MM.1S (cell line): ENCODE measurements around the gene BCAS3.

Experiments used
- DNase-seq: peaks from one replicate; pipeline ENCODE4 v3.0.0-alpha.2; 2015
- H2AFZ ChIP-seq: fragments of 300-600 bp; sonication (generic); 2 replicates; pipeline ENCODE4 v1.6.0; 2016; ENCODE audit warnings: antibody characterized with exemption, low read length
- H3F3A ChIP-seq: fragments of 300-600 bp; sonication (generic); 2 replicates; pipeline ENCODE4 v1.6.1; 2016; ENCODE audit warnings: mild to moderate bottlenecking, antibody characterized with exemption, low read length, moderate library complexity, mixed read lengths; ENCODE audit not compliant: insufficient read depth
- H3K27ac ChIP-seq: fragments of 300-600 bp; sonication (generic); 2 replicates; pipeline ENCODE4 v1.5.1; 2016; ENCODE audit warnings: mild to moderate bottlenecking, low read length
- H3K27me3 ChIP-seq: fragments of 300-600 bp; sonication (generic); replicated peaks from 2 replicates; pipeline ENCODE4 v1.6.0; 2016; ENCODE audit warnings: low read length; ENCODE audit not compliant: insufficient read depth
- H3K36me3 ChIP-seq: fragments of 300-600 bp; sonication (generic); replicated peaks from 2 replicates; pipeline ENCODE4 v1.6.1; 2016; ENCODE audit warnings: mild to moderate bottlenecking, low read length, mixed read lengths; ENCODE audit not compliant: insufficient read depth
- H3K4me1 ChIP-seq: fragments of 300-600 bp; sonication (generic); 2 replicates; pipeline ENCODE4 v1.6.1; 2016; ENCODE audit warnings: low read length, mixed read lengths
- H3K4me2 ChIP-seq: fragments of 300-600 bp; sonication (generic); 2 replicates; pipeline ENCODE4 v1.6.0; 2016; ENCODE audit warnings: low read depth, low read length
- H3K4me3 ChIP-seq: fragments of 300-600 bp; sonication (generic); 2 replicates; pipeline ENCODE4 v1.5.1; 2016; ENCODE audit warnings: low read length, mixed read lengths
- H3K79me2 ChIP-seq: fragments of 300-600 bp; sonication (generic); 2 replicates; pipeline ENCODE4 v1.6.1; 2016; ENCODE audit warnings: mixed run types, low read length, mixed read lengths
- H3K9ac ChIP-seq: fragments of 300-600 bp; sonication (generic); 2 replicates; pipeline ENCODE4 v1.6.1; 2016; ENCODE audit warnings: low read length, mixed read lengths
- H3K9me2 ChIP-seq: fragments of 300-600 bp; sonication (generic); replicated peaks from 2 replicates; pipeline ENCODE4 v1.6.1; 2016; ENCODE audit warnings: mild to moderate bottlenecking, low read length, mixed read lengths; ENCODE audit not compliant: insufficient read depth
- H3K9me3 ChIP-seq: fragments of 300-600 bp; sonication (generic); replicated peaks from 2 replicates; pipeline ENCODE4 v1.6.1; 2016; ENCODE audit warnings: mild to moderate bottlenecking, low read length, mixed read lengths; ENCODE audit not compliant: insufficient read depth
- H4K20me1 ChIP-seq: fragments of 300-600 bp; sonication (generic); 2 replicates; pipeline ENCODE4 v1.6.1; 2016; ENCODE audit warnings: mild to moderate bottlenecking, low read length, moderate library complexity, mixed read lengths; ENCODE audit not compliant: insufficient read depth
- EZH2 ChIP-seq: fragments of 300-600 bp; sonication (generic); optimal IDR thresholded peaks from 2 replicates; pipeline ENCODE3; 2017; ENCODE audit warnings: low read depth, mild to moderate bottlenecking, antibody characterized with exemption, low read length, mixed read lengths
- EZH2phosphoT487 ChIP-seq: fragments of 300-600 bp; sonication (generic); IDR thresholded peaks from 2 replicates; pipeline ENCODE4 v1.6.1; 2018; ENCODE audit warnings: antibody characterized with exemption, low read length
- TF ChIP-seq, protein P1 (sequence below): fragments of 300-600 bp; sonication (generic); IDR thresholded peaks from 2 replicates; pipeline ENCODE4 v1.5.1; 2016; ENCODE audit warnings: antibody characterized with exemption, low read length, mixed read lengths

Gene BCAS3

DNA sequence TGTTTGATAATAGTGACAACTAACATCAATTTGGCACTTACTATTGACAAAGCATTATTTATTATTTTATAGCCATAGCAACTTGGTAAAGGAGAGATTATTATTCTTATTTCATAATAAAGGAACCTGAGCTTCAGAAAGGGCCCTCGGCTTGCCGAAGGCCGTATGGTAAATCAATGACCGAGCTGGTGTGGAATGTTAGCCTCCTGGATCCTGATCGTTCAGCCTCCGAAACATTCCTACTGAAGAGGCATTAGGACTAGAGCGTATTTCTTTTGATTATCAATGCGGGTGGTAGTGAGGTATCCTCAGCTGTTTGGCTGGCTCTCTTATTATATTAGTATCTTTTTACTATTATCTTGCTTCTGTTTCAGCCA, 522.7 kb downstream of the BCAS3 start:
- H3K79me2 ChIP-seq = no peaks in the 10 kb centered on the region
- H3K36me3 ChIP-seq = no peaks in the 10 kb centered on the region
- no peaks in the 10 kb centered on the region for H3F3A ChIP-seq
- H4K20me1 ChIP-seq = no peaks in the 10 kb centered on the region
- TF ChIP-seq, protein P1, sequence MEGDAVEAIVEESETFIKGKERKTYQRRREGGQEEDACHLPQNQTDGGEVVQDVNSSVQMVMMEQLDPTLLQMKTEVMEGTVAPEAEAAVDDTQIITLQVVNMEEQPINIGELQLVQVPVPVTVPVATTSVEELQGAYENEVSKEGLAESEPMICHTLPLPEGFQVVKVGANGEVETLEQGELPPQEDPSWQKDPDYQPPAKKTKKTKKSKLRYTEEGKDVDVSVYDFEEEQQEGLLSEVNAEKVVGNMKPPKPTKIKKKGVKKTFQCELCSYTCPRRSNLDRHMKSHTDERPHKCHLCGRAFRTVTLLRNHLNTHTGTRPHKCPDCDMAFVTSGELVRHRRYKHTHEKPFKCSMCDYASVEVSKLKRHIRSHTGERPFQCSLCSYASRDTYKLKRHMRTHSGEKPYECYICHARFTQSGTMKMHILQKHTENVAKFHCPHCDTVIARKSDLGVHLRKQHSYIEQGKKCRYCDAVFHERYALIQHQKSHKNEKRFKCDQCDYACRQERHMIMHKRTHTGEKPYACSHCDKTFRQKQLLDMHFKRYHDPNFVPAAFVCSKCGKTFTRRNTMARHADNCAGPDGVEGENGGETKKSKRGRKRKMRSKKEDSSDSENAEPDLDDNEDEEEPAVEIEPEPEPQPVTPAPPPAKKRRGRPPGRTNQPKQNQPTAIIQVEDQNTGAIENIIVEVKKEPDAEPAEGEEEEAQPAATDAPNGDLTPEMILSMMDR = no peak
- TF ChIP-seq EZH2phosphoT487 (no peak), EZH2 (no peak)
- no peak overlapping the region for H3K4me3 ChIP-seq
- H3K4me2 ChIP-seq = no peak overlapping the region
- no peak overlapping the region for H3K27ac ChIP-seq
- H3K27me3 ChIP-seq = no peaks in the 10 kb centered on the region
- no peak overlapping the region for H2AFZ ChIP-seq
- H3K9ac ChIP-seq = no peak overlapping the region
- H3K9me2 ChIP-seq = no peaks in the 10 kb centered on the region
- DNase-seq = no peak
- H3K9me3 ChIP-seq = no peaks in the 10 kb centered on the region
- no peaks in the 10 kb centered on the region for H3K4me1 ChIP-seq

DNA sequence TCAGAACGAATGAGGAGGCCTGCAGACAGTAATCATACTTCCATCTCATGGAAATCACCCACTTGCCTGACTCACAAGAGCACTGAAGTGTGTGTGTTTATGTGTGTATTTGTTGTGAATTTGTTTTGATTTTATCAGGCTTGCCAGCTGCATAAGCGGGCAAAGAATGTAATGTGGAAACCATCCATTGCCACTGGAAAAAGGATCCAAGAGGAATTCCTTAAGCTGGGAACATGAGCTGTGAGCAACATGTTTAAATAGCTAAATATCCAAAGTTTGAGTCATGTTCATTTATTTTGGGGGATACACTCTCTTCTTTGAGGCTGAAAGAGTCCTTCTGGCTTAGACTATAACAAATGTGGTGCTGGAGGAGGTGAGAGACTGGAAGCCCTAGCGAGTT, 523.6 kb downstream of the BCAS3 start:
- TF ChIP-seq, protein P1 = no peak
- TF ChIP-seq EZH2phosphoT487 (no peak), EZH2 (no peak)
- no peak overlapping the region for H3K4me3 ChIP-seq
- no peaks in the 10 kb centered on the region for H3K9me3 ChIP-seq
- H3K4me2 ChIP-seq = no peak overlapping the region
- H3K9me2 ChIP-seq = no peaks in the 10 kb centered on the region
- H2AFZ ChIP-seq = no peak overlapping the region
- DNase-seq = no peak
- no peaks in the 10 kb centered on the region for H3K36me3 ChIP-seq
- H3K4me1 ChIP-seq = no peaks in the 10 kb centered on the region
- H3K27me3 ChIP-seq = no peaks in the 10 kb centered on the region
- no peak overlapping the region for H3K9ac ChIP-seq
- H3F3A ChIP-seq = no peaks in the 10 kb centered on the region
- H4K20me1 ChIP-seq = no peaks in the 10 kb centered on the region
- no peak overlapping the region for H3K27ac ChIP-seq
- H3K79me2 ChIP-seq = no peaks in the 10 kb centered on the region

DNA sequence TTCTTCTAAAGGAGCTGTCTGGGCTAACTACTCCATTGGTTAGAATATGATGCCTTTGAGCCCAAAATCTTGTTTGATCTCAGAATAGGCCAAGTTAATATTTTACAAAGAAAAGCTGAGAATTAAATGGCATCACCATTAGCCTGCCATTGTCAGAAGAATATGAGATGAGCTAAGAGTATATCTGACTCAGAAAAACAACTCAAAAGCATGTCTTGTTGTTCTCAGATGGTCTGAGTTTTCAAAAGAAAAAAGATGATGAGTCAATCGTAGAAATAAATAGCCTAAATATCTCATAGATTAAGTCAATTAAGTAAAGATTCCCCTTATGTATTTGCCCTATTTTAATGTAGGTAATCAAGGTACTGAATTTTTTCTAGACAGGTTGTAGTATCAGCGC, 524.9 kb downstream of the BCAS3 start:
- no peak overlapping the region for H3K4me3 ChIP-seq
- no peak overlapping the region for H3K27ac ChIP-seq
- no peak overlapping the region for H3K4me2 ChIP-seq
- TF ChIP-seq, protein P1 = no peak
- no peak overlapping the region for H3K9ac ChIP-seq
- no peaks in the 10 kb centered on the region for H4K20me1 ChIP-seq
- no peaks in the 10 kb centered on the region for H3K9me3 ChIP-seq
- H3K4me1 ChIP-seq = no peaks in the 10 kb centered on the region
- H3K27me3 ChIP-seq = no peaks in the 10 kb centered on the region
- no peak for DNase-seq
- H3K9me2 ChIP-seq = no peaks in the 10 kb centered on the region
- H3K79me2 ChIP-seq = no peaks in the 10 kb centered on the region
- no peak overlapping the region for H2AFZ ChIP-seq
- H3K36me3 ChIP-seq = no peaks in the 10 kb centered on the region
- H3F3A ChIP-seq = no peaks in the 10 kb centered on the region

DNA sequence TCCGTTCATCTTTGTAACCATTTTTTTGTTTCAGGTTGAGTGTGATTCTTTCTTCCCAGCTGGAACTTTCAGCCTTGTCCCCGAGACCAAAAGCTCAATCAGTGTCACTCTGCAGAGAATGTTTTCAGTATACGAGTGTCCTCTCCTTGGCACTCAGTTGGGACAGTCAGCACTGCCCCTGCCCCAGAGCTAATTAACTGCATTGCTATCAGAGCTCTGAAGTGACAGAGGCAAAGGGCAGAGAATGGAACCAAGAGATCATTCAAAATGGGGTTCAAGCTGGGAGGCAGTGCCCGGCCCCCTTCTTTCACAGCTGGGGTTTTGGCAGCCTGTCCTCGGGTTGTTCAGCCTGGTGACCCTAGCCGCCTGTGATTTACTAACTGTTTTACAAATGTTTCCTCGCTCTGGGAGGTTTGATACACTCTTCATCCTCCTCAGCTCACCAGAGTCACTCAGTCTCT, 526.0 kb downstream of the BCAS3 start:
- no peak for DNase-seq
- H4K20me1 ChIP-seq = no peaks in the 10 kb centered on the region
- H3K27me3 ChIP-seq = no peaks in the 10 kb centered on the region
- H3K9me3 ChIP-seq = no peaks in the 10 kb centered on the region
- H3K4me2 ChIP-seq = no peak overlapping the region
- no peaks in the 10 kb centered on the region for H3K4me1 ChIP-seq
- H3K27ac ChIP-seq = no peak overlapping the region
- no peak for TF ChIP-seq EZH2
- no peak for TF ChIP-seq EZH2phosphoT487
- TF ChIP-seq, protein P1 = no peak
- no peaks in the 10 kb centered on the region for H3K9me2 ChIP-seq
- H3K79me2 ChIP-seq = no peaks in the 10 kb centered on the region
- no peaks in the 10 kb centered on the region for H3K36me3 ChIP-seq
- no peak overlapping the region for H2AFZ ChIP-seq
- no peaks in the 10 kb centered on the region for H3F3A ChIP-seq
- H3K4me3 ChIP-seq = no peak overlapping the region
- H3K9ac ChIP-seq = no peak overlapping the region
